ENCODE measurements around the gene UBE4B.

DNA sequence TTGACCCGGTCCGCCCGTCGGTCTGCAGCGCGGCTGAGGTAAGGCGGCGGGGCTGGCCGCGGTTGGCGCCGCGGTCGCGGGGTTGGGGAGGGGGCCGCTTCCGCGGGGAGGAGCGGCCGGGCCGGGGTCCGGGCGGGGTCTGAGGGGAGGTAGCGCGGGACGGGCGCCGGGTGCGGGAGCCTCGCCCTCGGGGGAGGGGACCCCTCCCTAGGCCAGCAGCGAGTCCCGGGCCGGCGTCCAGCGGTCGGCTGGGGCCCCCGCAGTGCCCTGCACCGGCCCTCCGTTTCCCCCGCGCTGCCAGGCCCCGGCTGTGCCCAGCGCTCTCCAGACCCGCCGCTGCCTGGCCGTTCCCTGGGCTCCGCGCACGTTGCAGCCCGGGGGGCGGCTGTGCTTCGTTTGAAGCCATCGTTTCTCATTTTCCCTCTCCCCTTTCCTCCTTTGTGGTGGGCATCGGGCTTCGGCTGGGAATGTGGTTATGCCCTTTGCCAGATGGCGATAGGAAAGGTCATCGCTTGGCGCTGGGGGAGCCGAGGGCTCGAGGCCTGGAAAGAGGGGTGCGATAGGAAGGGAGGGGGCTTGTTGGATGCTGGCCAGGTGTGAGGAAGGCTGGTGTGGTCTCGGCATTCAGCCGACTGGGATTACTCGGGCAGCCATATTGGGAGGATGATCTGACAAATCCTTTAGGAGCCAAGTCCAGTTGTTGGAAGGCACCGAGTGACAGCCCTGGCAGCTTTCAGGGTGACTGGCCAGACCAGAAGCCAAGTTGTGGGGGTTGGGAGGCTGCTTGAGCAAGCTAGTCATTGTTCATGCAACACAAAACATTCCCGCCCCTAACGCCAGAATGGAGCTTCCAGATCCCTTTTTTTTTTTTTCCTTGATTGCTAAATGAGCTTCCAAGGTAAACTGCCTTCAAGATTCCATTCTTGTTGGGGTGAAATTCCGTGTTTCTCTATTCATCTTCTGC lies 178.4 kb downstream of the UBE4B start:
- TF ChIP-seq CTCF (IDR thresholded peaks at IDR 0.05; ENCODE audit: low read length) (no peak), EZH2 (optimal IDR thresholded peaks at IDR 0.05; ENCODE audit: low read depth, low read length) (no peak), EZH2phosphoT487 (IDR thresholded peaks at IDR 0.05; ENCODE audit: low read length) (no peak)

Measured in MM.1S (cell line).